GM10266 (cell line): ENCODE data around the gene ZNF2.
A peak's percentile ranks its signal among the peaks of the same experiment; 100 is the strongest.

Experiments used
- DNase-seq: peaks from one replicate; pipeline ENCODE4 v3.0.0; 2012; ENCODE audit errors: extremely low spot score
- CTCF ChIP-seq: IDR thresholded peaks from 2 replicates; pipeline ENCODE4 v1.5.1; 2012; ENCODE audit warnings: mild to moderate bottlenecking, low read depth; ENCODE audit not compliant: control insufficient read depth, insufficient read depth; ENCODE audit errors: missing control alignments

Gene ZNF2

GRCh38 chr2:95165371-95166064 is at the start of gene ZNF2:
TSS of gene ZNF2 (plus strand) at chr2:95165809. CDS start at chr2:95176227, 10,418 bp downstream.
- TF ChIP-seq CTCF: no peak

DNA sequence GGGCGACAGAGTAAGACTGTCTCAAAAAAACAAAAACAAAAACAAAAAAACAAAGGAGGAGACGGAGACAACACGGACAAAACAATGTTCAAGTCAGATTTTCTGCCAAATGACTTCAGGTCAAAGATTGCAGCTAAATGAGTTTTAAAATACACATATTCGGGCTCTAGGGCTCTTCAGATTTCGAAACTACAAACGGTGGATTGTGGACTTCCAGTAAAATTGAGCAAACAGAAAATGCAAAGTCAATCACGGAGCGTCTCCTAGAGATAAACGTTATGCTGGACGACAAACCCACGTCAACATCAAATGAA is 44.6 kb upstream of the ZNF2 start:
- TF ChIP-seq CTCF: no peak

More at GRCh38 chr2:95165371-95166064, at the start of gene ZNF2:
- peak; percentile 95 for DNase-seq

GRCh38 chr2:95121407-95122196 is 44.0 kb upstream of the ZNF2 start, which contains the start of gene MRPS5:
TSS of gene MRPS5 (minus strand) at chr2:95121808. CDS start at chr2:95121791, 17 bp downstream.
- peak; percentile 92 for DNase-seq
- TF ChIP-seq CTCF: peak; percentile 28

More for the DNA sequence above, 44.6 kb upstream of the ZNF2 start:
- peak; percentile 18 for DNase-seq

DNA sequence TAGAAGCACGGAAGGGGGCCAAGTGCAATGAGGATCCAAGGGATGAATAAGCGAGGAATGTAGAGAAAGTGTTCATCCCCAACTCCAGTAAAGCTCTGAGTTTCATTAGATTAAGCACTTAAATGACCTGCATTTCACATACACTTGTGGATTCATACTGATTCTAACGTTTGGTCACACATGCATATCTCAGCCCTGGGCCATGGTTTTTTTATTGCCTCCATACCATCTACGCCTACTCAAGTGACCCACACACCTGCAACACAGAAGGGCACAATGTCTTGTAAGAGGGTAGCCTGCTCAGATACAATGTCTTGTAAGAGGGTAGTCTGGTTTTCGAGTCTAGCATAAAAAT is 43.4 kb upstream of the ZNF2 start:
- DNase-seq: no peak
- no peak for TF ChIP-seq CTCF

DNA sequence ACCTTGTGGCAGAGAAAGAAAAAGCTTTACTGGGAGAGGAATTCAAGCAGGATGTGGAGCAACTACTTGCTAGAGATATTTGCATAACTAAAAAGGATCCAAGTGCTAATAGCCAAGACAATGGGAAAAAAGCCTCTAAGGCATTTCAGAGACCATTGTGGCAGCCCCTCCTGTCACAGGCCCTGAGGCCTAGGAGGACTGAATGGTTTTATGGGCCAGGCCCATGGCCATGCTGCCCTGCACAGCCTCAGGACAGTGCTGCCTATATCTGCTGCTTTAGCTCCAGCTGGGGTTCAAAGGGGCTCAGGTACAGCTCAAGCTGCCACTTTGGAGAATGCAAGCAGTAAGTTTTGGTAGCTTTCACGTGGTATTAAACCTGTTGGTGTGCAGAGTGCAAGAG is 26.9 kb upstream of the ZNF2 start:
- TF ChIP-seq CTCF: no peak

GRCh38 chr2:95143838-95144237 is 21.8 kb upstream of the ZNF2 start:
- TF ChIP-seq CTCF: no peak
- DNase-seq: no peak

More for the DNA sequence above, 26.9 kb upstream of the ZNF2 start:
- DNase-seq: no peak
